Neuronal stem cell (in vitro differentiated cells): ENCODE data around the gene AFTPH.

Experiments
- DNase-seq: peaks from one replicate; pipeline ENCODE4 v3.0.0-alpha.2; 2013; ENCODE audit warnings: low spot score
- H2AFZ ChIP-seq: one replicate; pipeline ENCODE4 v1.6.1; 2013; ENCODE audit warnings: mild to moderate bottlenecking, low read length, inconsistent platforms
- H2AK5ac ChIP-seq: 2 replicates; pipeline ENCODE4 v1.6.1; 2013; ENCODE audit warnings: low read depth, mild to moderate bottlenecking, inconsistent platforms, low read length, moderate library complexity, mixed read lengths
- H2BK120ac ChIP-seq: 2 replicates; pipeline ENCODE4 v1.6.1; 2013; ENCODE audit warnings: low read depth, mild to moderate bottlenecking, inconsistent platforms, low read length, moderate library complexity, mixed read lengths
- H2BK12ac ChIP-seq: one replicate; pipeline ENCODE4 v1.6.1; 2013; ENCODE audit warnings: low read length, inconsistent platforms
- H2BK15ac ChIP-seq: 2 replicates; pipeline ENCODE4 v1.6.1; 2013; ENCODE audit warnings: mild to moderate bottlenecking, low read length, inconsistent platforms, mixed read lengths
- H2BK5ac ChIP-seq: one replicate; pipeline ENCODE4 v1.6.1; 2013; ENCODE audit warnings: inconsistent platforms, mild to moderate bottlenecking, low read length, moderate library complexity
- H3K14ac ChIP-seq: one replicate; pipeline ENCODE4 v1.6.1; 2013; ENCODE audit warnings: low read length, inconsistent platforms
- H3K18ac ChIP-seq: 2 replicates; pipeline ENCODE4 v1.6.1; 2013; ENCODE audit warnings: low read length, inconsistent platforms
- H3K23ac ChIP-seq: 2 replicates; pipeline ENCODE4 v1.6.1; 2013; ENCODE audit warnings: low read depth, mild to moderate bottlenecking, mixed read lengths, low read length, inconsistent platforms; ENCODE audit not compliant: poor library complexity
- H3K27ac ChIP-seq: replicated peaks from 3 replicates; pipeline ENCODE4 v1.5.1; 2013; ENCODE audit warnings: low read length, inconsistent platforms
- H3K27me3 ChIP-seq, 3 experiments: 2 replicates each; pipeline ENCODE4 v1.6.1; 2013; ENCODE audit warnings: low read length in 3 of 3, mild to moderate bottlenecking in 2 of 3, inconsistent platforms in 1 of 3, low read depth in 1 of 3, mixed read lengths in 1 of 3, moderate library complexity in 1 of 3; ENCODE audit not compliant: control insufficient read depth in 3 of 3, insufficient read depth in 3 of 3
- H3K36me3 ChIP-seq, 2 donors: replicated peaks in 1 of 2; 2 replicates each; pipeline ENCODE4 v1.6.1; 2013; ENCODE audit warnings: low read length in 2 of 2; ENCODE audit not compliant: control insufficient read depth in 2 of 2, insufficient read depth in 2 of 2
- H3K4ac ChIP-seq: 2 replicates; pipeline ENCODE4 v1.6.1; 2013; ENCODE audit warnings: inconsistent platforms, mild to moderate bottlenecking, low read length, moderate library complexity
- H3K4me1 ChIP-seq, 2 donors: 1 replicate in 1 of 2; 2 replicates in 1 of 2; pipeline ENCODE4 v1.6.1; 2013; ENCODE audit warnings: low read length in 2 of 2, low read depth in 1 of 2; ENCODE audit not compliant: control insufficient read depth in 2 of 2, insufficient read depth in 1 of 2
- H3K4me2 ChIP-seq: one replicate; pipeline ENCODE4 v1.6.1; 2013; ENCODE audit warnings: mild to moderate bottlenecking, low read length, inconsistent platforms; ENCODE audit not compliant: insufficient read depth, poor library complexity, severe bottlenecking
- H3K4me3 ChIP-seq, 2 donors: 2 replicates each; pipeline ENCODE4 v1.5.1; 2013; ENCODE audit warnings: low read length in 2 of 2, mild to moderate bottlenecking in 2 of 2, inconsistent platforms in 1 of 2, moderate library complexity in 1 of 2
- H3K79me1 ChIP-seq: one replicate; pipeline ENCODE4 v1.6.1; 2013; ENCODE audit warnings: low read depth, mild to moderate bottlenecking, inconsistent platforms, low read length, moderate library complexity
- H3K9ac ChIP-seq: one replicate; pipeline ENCODE4 v1.6.1; 2013; ENCODE audit warnings: mild to moderate bottlenecking, low read depth, low read length, inconsistent platforms; ENCODE audit not compliant: poor library complexity
- H3K9me3 ChIP-seq, 2 donors: replicated peaks in 1 of 2; 2 replicates each; pipeline versions ENCODE3 to v1.6.1; 2013; ENCODE audit warnings: low read length in 2 of 2, mild to moderate bottlenecking in 2 of 2, inconsistent platforms in 1 of 2, low read depth in 1 of 2, mixed read lengths in 1 of 2, moderate library complexity in 1 of 2; ENCODE audit not compliant: control insufficient read depth in 2 of 2, insufficient read depth in 1 of 2
- H4K8ac ChIP-seq: one replicate; pipeline ENCODE4 v1.6.1; 2013; ENCODE audit warnings: low read depth, mild to moderate bottlenecking, inconsistent platforms, low read length, moderate library complexity
- H4K91ac ChIP-seq: one replicate; pipeline ENCODE4 v1.6.1; 2013; ENCODE audit warnings: low read length, low read depth, mild to moderate bottlenecking, inconsistent platforms; ENCODE audit not compliant: poor library complexity
- WGBS, 2 donors: extraction: QIAGEN DNeasy Blood & Tissue Kit; methylation state at CpG; one replicate each; pipeline ENCODE4 v1.1.7; 2013; ENCODE audit warnings: missing lambda C conversion rate in 2 of 2, mixed read lengths in 1 of 2; ENCODE audit not compliant: insufficient read length in 2 of 2, insufficient replicate concordance in 1 of 2; ENCODE audit errors: extremely low coverage in 2 of 2; 5-methylcytosine and 5-hydroxymethylcytosine counted together

Gene AFTPH

DNA sequence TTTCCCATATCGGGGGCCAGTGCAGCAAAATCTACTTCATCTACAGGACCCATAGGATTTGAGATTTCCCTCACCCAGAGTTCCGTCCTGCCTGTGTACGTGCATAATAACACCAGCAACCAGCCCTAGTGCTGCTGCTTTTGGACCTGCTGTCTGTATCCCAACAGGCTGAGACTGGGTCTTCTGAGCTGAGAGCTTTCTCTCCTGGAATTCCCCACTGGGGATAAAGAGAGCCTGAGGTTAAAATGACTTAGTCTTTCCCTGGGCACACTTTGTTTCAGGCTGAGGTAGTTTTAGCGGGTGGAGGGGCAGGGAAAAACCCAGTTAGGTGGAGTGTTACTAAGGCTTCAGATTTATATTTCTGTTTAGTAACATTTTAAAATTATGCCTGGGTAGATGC, 67.1 kb downstream of the AFTPH start:
- peaks cover 5 to 45% of the 10 kb centered on the region in 2 donors for H3K36me3 ChIP-seq
- no peak overlapping the region for H3K23ac ChIP-seq
- no peak overlapping the region for H3K27ac ChIP-seq
- H3K79me1 ChIP-seq = no peaks in the 10 kb centered on the region
- no peak overlapping the region for H2BK120ac ChIP-seq
- no CpG with 5 or more reads among the region's 4 CpGs for WGBS, 2 donors
- no peak for DNase-seq
- H4K91ac ChIP-seq = no peak overlapping the region
- H3K14ac ChIP-seq = no peak overlapping the region
- no peaks in the 10 kb centered on the region for H3K27me3 ChIP-seq
- H3K4me2 ChIP-seq = no peak overlapping the region
- H3K4me1 ChIP-seq = no peaks in the 10 kb centered on the region
- H2BK15ac ChIP-seq = no peak overlapping the region
- no peak overlapping the region for H3K4ac ChIP-seq
- peak overlapping the region; percentile 71 for H3K9ac ChIP-seq
- H4K8ac ChIP-seq = no peak overlapping the region
- no peak overlapping the region for H3K18ac ChIP-seq
- H2BK12ac ChIP-seq = no peak overlapping the region
- no peak overlapping the region for H2BK5ac ChIP-seq
- H3K9me3 ChIP-seq = no peaks in the 10 kb centered on the region
- no peak overlapping the region for H3K4me3 ChIP-seq
- no peak overlapping the region for H2AK5ac ChIP-seq
- no peak overlapping the region for H2AFZ ChIP-seq

DNA sequence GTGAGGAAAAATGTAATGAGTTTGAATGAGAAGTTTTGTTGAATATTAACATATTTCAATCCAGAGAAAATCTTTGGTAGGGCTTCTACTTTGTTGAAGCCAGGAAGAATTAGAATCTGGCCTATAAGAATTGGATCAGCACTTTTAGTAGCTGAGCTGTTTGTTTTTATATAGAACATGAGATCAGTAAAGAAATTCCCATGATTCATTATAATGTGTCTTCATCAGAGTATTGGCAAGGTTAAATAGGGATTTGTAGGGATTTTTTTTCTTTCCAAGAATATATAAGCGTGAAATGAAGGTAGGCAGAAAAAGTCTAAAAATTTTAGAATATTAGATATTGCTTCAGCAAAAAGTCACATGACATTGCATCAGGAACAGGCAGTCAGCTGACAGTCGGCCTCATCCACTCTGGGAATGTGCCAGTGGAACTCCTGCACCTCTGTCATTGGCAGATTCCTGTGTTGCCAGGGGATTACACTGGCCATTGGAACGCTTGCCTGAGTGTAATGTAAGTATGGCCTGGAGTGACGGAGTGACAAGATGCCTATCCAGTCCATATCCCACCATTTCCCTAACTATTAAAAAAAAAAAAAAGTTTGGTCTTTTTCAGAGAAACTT, 69.0 kb downstream of the AFTPH start:
- no peak overlapping the region for H3K23ac ChIP-seq
- no peak for DNase-seq
- H3K4me2 ChIP-seq = no peak overlapping the region
- no peak overlapping the region for H3K14ac ChIP-seq
- H3K27ac ChIP-seq = no peak overlapping the region
- H3K9ac ChIP-seq = no peak overlapping the region
- H4K8ac ChIP-seq = no peak overlapping the region
- no peaks in the 10 kb centered on the region for H3K27me3 ChIP-seq
- no peaks in the 10 kb centered on the region for H3K79me1 ChIP-seq
- no peaks in the 10 kb centered on the region for H3K4me1 ChIP-seq
- no peak overlapping the region for H2BK5ac ChIP-seq
- no peak overlapping the region for H2BK120ac ChIP-seq
- no CpG with 5 or more reads among the region's 4 CpGs for WGBS, 2 donors
- peaks cover 5 to 42% of the 10 kb centered on the region in 2 donors for H3K36me3 ChIP-seq
- no peak overlapping the region for H2BK15ac ChIP-seq
- H2AFZ ChIP-seq = no peak overlapping the region
- H4K91ac ChIP-seq = no peak overlapping the region
- H3K4me3 ChIP-seq = no peak overlapping the region
- no peak overlapping the region for H2BK12ac ChIP-seq
- no peaks in the 10 kb centered on the region for H3K9me3 ChIP-seq
- H2AK5ac ChIP-seq = no peak overlapping the region
- no peak overlapping the region for H3K4ac ChIP-seq
- no peak overlapping the region for H3K18ac ChIP-seq

DNA sequence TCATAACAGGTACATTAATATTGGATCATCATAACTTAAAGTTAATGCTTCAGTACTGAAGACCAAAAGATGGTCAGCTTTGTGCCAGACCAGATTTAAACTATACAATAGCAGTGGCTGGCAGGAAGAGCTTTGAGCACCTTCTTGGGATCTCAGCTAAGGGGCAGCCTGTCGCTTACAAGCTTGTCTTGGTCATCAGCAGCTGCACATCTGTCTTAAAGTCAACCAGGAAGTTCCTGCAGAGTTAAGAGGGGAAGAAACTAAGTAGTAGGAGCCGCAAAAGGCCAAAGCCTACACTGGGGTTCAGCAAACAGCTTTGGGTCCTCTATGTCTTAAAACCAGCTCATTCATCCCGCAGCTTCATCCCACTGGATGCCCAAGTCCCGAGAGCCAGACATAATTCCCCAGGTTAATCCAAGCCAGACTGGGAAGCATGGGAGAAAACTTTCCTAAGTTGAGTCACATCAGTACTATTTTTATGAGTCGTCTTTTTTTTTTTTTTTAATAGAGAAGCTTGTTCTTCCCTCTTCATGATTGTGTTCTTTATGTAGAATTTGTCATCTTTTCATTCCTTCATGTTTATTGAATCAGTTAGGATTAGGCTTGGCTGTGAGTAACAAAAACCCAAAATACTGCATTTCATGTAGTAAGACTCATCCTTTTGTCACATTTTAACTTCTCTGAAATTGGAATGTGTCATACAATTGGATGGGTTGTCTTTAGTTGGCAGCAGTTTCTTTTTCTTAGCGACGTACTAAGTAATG, 70.3 kb downstream of the AFTPH start:
- Histone ChIP-seq H3K14ac (no peak overlapping the region), H3K23ac (no peak overlapping the region), H3K27ac (no peak overlapping the region), H2AFZ (no peak overlapping the region), H2BK12ac (no peak overlapping the region), H2BK15ac (no peak overlapping the region), H3K4me1 (no peaks in the 10 kb centered on the region), H4K8ac (no peak overlapping the region), H4K91ac (no peak overlapping the region), H3K9me3 (no peaks in the 10 kb centered on the region), H2AK5ac (no peak overlapping the region), H3K27me3 (peaks cover 0 to 5% (median 0%) of the 10 kb centered on the region in 3 experiments), H3K9ac (no peak overlapping the region), H2BK5ac (no peak overlapping the region), H3K79me1 (no peaks in the 10 kb centered on the region), H3K18ac (no peak overlapping the region), H3K4me2 (no peak overlapping the region), H3K4me3 (no peak overlapping the region), H3K36me3 (peaks cover 5 to 30% of the 10 kb centered on the region in 2 donors), H3K4ac (no peak overlapping the region), H2BK120ac (no peak overlapping the region)
- WGBS, 2 donors = no CpG with 5 or more reads among the region's 7 CpGs
- no peak for DNase-seq

GRCh38 chr2:64595397-64596176, 71.5 kb downstream of the AFTPH start:
- H3K23ac ChIP-seq = no peak overlapping the region
- H3K27me3 ChIP-seq = peaks cover 0 to 5% (median 0%) of the 10 kb centered on the region in 3 experiments
- no peak overlapping the region for H2BK12ac ChIP-seq
- no peak overlapping the region for H2BK120ac ChIP-seq
- no peak overlapping the region for H2AK5ac ChIP-seq
- no peak overlapping the region for H3K18ac ChIP-seq
- no peak overlapping the region for H2AFZ ChIP-seq
- H3K4me2 ChIP-seq = no peak overlapping the region
- no peak overlapping the region for H2BK15ac ChIP-seq
- no peak overlapping the region for H2BK5ac ChIP-seq
- H3K79me1 ChIP-seq = no peaks in the 10 kb centered on the region
- no peaks in the 10 kb centered on the region for H3K9me3 ChIP-seq
- no peak overlapping the region for H3K4me3 ChIP-seq
- H3K4ac ChIP-seq = no peak overlapping the region
- H4K91ac ChIP-seq = no peak overlapping the region
- no peaks in the 10 kb centered on the region for H3K4me1 ChIP-seq
- no peak overlapping the region for H3K27ac ChIP-seq
- H3K9ac ChIP-seq = no peak overlapping the region
- H4K8ac ChIP-seq = no peak overlapping the region
- DNase-seq = no peak
- peaks cover 5 to 22% of the 10 kb centered on the region in 2 donors for H3K36me3 ChIP-seq
- no peak overlapping the region for H3K14ac ChIP-seq
- no CpG with 5 or more reads among the region's 4 CpGs for WGBS, 2 donors
